ENCODE data around the gene LRP8.

DNA sequence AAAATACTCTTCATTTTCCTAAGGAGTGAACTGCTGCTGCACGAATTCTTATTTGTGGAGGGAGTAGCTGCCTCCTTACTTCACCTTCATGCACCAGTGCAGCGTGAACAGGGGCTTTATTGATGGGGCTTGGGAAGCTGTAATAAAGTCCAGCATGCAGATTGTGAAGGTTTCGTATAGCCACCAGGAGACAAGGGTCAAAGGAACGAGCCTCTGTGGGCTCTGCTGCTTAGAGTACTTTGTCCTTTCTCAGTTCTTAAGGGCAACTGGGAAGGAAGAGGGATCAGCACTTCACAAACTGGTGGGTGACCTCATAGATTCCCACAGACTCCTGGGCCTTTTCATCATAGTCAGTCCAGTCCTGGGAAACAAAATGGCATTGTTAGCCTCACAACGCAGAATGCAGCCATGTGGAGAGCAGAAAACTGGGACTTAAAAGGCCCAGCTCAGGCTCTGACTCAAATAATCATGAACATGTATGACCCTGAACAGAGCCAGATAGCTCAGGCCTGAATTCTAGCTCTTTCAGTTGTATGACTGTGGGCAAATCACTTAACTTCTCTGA, 113.4 kb downstream of the LRP8 start:
- no peak for TF ChIP-seq EZH2 (IDR thresholded peaks at IDR 0.05; ENCODE audit: insufficient read depth, poor library complexity, severe bottlenecking)
- TF ChIP-seq EZH2phosphoT487 (IDR thresholded peaks at IDR 0.05; ENCODE audit: insufficient read depth, low read depth) = no peak

Data from GM23248 (cell line).